Measurements from ENCODE around the gene MRPL32. TPM values are rescaled to one million over a fixed set of nuclear protein-coding genes. Genes with fewer than 3 reads are reported as not detected.

Gene MRPL32
- total RNA-seq, 4 donors from 2014 or later: 30.2 to 58.8 (median 34.5) TPM

- WGBS, 2 donors: 72 to 76% methylated on average over 2 of the region's 2 CpGs
- no peak overlapping the region for H3K27ac ChIP-seq
- no peak for TF ChIP-seq EP300 (IDR thresholded peaks at IDR 0.05)
- no peak for TF ChIP-seq CTCF (IDR thresholded peaks at IDR 0.05)
- no peak for TF ChIP-seq POLR2A (IDR thresholded peaks at IDR 0.05)
- H3K4me3 ChIP-seq: no peak overlapping the region
- H3K9me3 ChIP-seq: no peaks in the 10 kb centered on the region
- DNase-seq (ENCODE audit: low spot score in 2 of 2): no peak
- peaks cover 0 to 2% (median 0%) of the 10 kb centered on the region in 4 donors for H3K4me1 ChIP-seq
- H3K36me3 ChIP-seq: no peaks in the 10 kb centered on the region
- no peaks in the 10 kb centered on the region for H3K27me3 ChIP-seq
These were observed 15.3 kb downstream of the MRPL32 start for GRCh38 chr7:42947521-42947920.

GRCh38 chr7:42950417-42950816, 18.2 kb downstream of the MRPL32 start:
- H3K27ac ChIP-seq: no peak overlapping the region
- WGBS, 2 donors: 60 to 75% methylated on average over 3 of the region's 3 CpGs
- no peaks in the 10 kb centered on the region for H3K36me3 ChIP-seq
- no peak overlapping the region for H3K4me3 ChIP-seq
- H3K9me3 ChIP-seq: no peaks in the 10 kb centered on the region
- H3K4me1 ChIP-seq: no peaks in the 10 kb centered on the region
- H3K27me3 ChIP-seq: no peaks in the 10 kb centered on the region
- TF ChIP-seq POLR2A (IDR thresholded peaks at IDR 0.05): no peak
- no peak for TF ChIP-seq EP300 (IDR thresholded peaks at IDR 0.05)
- TF ChIP-seq CTCF (IDR thresholded peaks at IDR 0.05): no peak
- DNase-seq (ENCODE audit: low spot score in 2 of 2): no peak

- Histone ChIP-seq H3K4me3 (no peak overlapping the region), H3K27ac (no peak overlapping the region), H3K27me3 (no peaks in the 10 kb centered on the region), H3K4me1 (no peaks in the 10 kb centered on the region), H3K36me3 (no peaks in the 10 kb centered on the region), H3K9me3 (no peaks in the 10 kb centered on the region)
- whole genome bisulfite sequencing, 2 donors: 75 to 80% methylated on average over 4 of the region's 4 CpGs
- no peak for DNase-seq (ENCODE audit: low spot score in 2 of 2)
- TF ChIP-seq POLR2A (IDR thresholded peaks at IDR 0.05) (no peak), CTCF (IDR thresholded peaks at IDR 0.05) (no peak), EP300 (IDR thresholded peaks at IDR 0.05) (no peak)
These were observed 20.2 kb downstream of the MRPL32 start for GRCh38 chr7:42952328-42952727.

GRCh38 chr7:42953994-42954393, 21.8 kb downstream of the MRPL32 start:
- H3K27me3 ChIP-seq: no peaks in the 10 kb centered on the region
- TF ChIP-seq EP300 (IDR thresholded peaks at IDR 0.05) (no peak), CTCF (IDR thresholded peaks at IDR 0.05) (no peak), POLR2A (IDR thresholded peaks at IDR 0.05) (no peak)
- H3K27ac ChIP-seq: no peak overlapping the region
- no peaks in the 10 kb centered on the region for H3K9me3 ChIP-seq
- DNase-seq (ENCODE audit: low spot score in 2 of 2): no peak
- no peaks in the 10 kb centered on the region for H3K36me3 ChIP-seq
- H3K4me3 ChIP-seq: no peak overlapping the region
- H3K4me1 ChIP-seq: no peaks in the 10 kb centered on the region
- 84 to 90% methylated on average over 4 of the region's 4 CpGs for WGBS, 2 donors

DNA sequence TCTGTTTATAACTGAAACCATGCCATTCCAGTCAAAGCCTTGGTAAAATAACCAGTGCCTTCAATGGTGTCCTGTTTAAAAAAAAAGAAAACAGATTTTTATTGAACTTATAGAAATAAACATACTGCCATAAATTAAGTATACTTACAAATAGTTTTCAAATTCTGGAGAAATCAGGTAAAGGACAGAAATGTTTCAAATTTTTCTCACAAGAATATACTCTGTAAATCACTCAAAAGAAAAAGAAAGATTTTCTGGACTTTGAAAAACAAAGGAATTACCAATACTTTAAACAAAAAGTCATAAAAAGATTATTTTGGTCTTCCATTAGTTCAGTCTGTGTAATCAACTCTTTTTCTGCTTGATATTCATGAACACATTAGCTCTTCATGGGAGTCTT, 23.9 kb downstream of the MRPL32 start:
- H3K9me3 ChIP-seq: no peaks in the 10 kb centered on the region
- no peaks in the 10 kb centered on the region for H3K36me3 ChIP-seq
- no peak overlapping the region for H3K4me3 ChIP-seq
- H3K4me1 ChIP-seq: no peaks in the 10 kb centered on the region
- no peak for TF ChIP-seq POLR2A (IDR thresholded peaks at IDR 0.05)
- TF ChIP-seq EP300 (IDR thresholded peaks at IDR 0.05): no peak
- no peak for TF ChIP-seq CTCF (IDR thresholded peaks at IDR 0.05)
- no peak for DNase-seq (ENCODE audit: low spot score in 2 of 2)
- no peaks in the 10 kb centered on the region for H3K27me3 ChIP-seq
- H3K27ac ChIP-seq: no peak overlapping the region
